GM12878 (cell line): ENCODE results near the gene AP1M1. TPM values are rescaled to one million over a fixed set of nuclear protein-coding genes. Genes with fewer than 3 reads are reported as not detected.
A peak's percentile ranks its signal among the peaks of the same experiment; 100 is the strongest.

Experiments
- BACH1 ChIP-seq: fragments of 450-650 bp; IDR thresholded peaks from 2 replicates; pipeline ENCODE4 v1.6.1; 2017; ENCODE audit warnings: mild to moderate bottlenecking, borderline replicate concordance
- BHLHE40 ChIP-seq, 2 experiments: fragments of 450-650 bp in 1 of 2; IDR thresholded peaks; 2 replicates each; pipeline ENCODE4 v1.6.1; 2011 to 2017; ENCODE audit warnings: low read depth in 2 of 2, borderline replicate concordance in 1 of 2, improper control_type of control experiment in 1 of 2, low read length in 1 of 2, mild to moderate bottlenecking in 1 of 2
- CBX3 ChIP-seq: fragments of 200-600 bp; sonication (generic); IDR thresholded peaks from 2 replicates; pipeline ENCODE4 v1.6.1; 2016; ENCODE audit warnings: low read depth, borderline replicate concordance
- CBX5 ChIP-seq: sonication (generic); IDR thresholded peaks from 2 replicates; pipeline ENCODE4 v1.6.1; 2016; ENCODE audit warnings: low read depth, moderate library complexity, mild to moderate bottlenecking, inconsistent platforms
- CHD1 ChIP-seq: IDR thresholded peaks from 2 replicates; pipeline ENCODE4 v1.6.1; 2012; ENCODE audit warnings: low read depth, low read length, improper control_type of control experiment
- CREM ChIP-seq: IDR thresholded peaks from 2 replicates; pipeline ENCODE4 v1.6.1; 2014; ENCODE audit warnings: antibody characterized with exemption, low read depth
- DPF2 ChIP-seq: fragments of 450-650 bp; IDR thresholded peaks from 2 replicates; pipeline ENCODE4 v1.6.1; 2017; ENCODE audit warnings: mild to moderate bottlenecking
- ESRRA ChIP-seq: IDR thresholded peaks from 2 replicates; pipeline ENCODE4 v1.6.1; 2012; ENCODE audit warnings: mild to moderate bottlenecking, low read length, improper control_type of control experiment
- GABPA ChIP-seq: IDR thresholded peaks from 2 replicates; pipeline ENCODE4 v1.6.1; 2014; ENCODE audit warnings: antibody characterized with exemption, low read depth, mild to moderate bottlenecking, inconsistent platforms
- HCFC1 ChIP-seq: fragments of 150-350 bp; IDR thresholded peaks from 2 replicates; pipeline ENCODE4 v1.6.1; 2014; ENCODE audit warnings: low read length
- IRF4 ChIP-seq: IDR thresholded peaks from 2 replicates; pipeline ENCODE4 v1.6.1; 2011; ENCODE audit warnings: low read depth, low read length
- KAT2A ChIP-seq: conservative IDR thresholded peaks from 2 replicates; pipeline ENCODE4 v1.6.1; 2011; ENCODE audit warnings: low read depth, low read length; ENCODE audit not compliant: control insufficient read depth
- MYC ChIP-seq: IDR thresholded peaks from 2 replicates; pipeline ENCODE4 v1.6.1; 2011; ENCODE audit warnings: mild to moderate bottlenecking, low read length, moderate library complexity, inconsistent platforms; ENCODE audit not compliant: insufficient read depth, insufficient replicate concordance, insufficient read length, severe bottlenecking
- NFIC ChIP-seq: IDR thresholded peaks from 2 replicates; pipeline ENCODE4 v1.6.1; 2012; ENCODE audit warnings: low read depth, mild to moderate bottlenecking, inconsistent platforms, low read length, moderate library complexity
- POLR2AphosphoS5 ChIP-seq: IDR thresholded peaks from 2 replicates; pipeline ENCODE4 v1.6.1; 2011; ENCODE audit warnings: mild to moderate bottlenecking, low read length, inconsistent platforms
- RAD21 ChIP-seq: IDR thresholded peaks from 2 replicates; pipeline ENCODE4 v1.6.1; 2011; ENCODE audit warnings: mild to moderate bottlenecking, low read depth, low read length, moderate library complexity; ENCODE audit not compliant: insufficient read depth
- SP1 ChIP-seq: IDR thresholded peaks from one replicate; pipeline ENCODE4 v1.6.1; 2011; ENCODE audit warnings: low read depth, low read length
- SREBF2 ChIP-seq: IDR thresholded peaks from 2 replicates; pipeline ENCODE4 v1.6.1; 2012; ENCODE audit warnings: mild to moderate bottlenecking, low read length
- TBL1XR1 ChIP-seq: IDR thresholded peaks from 2 replicates; pipeline ENCODE4 v1.6.1; 2012; ENCODE audit warnings: low read depth, low read length, improper control_type of control experiment
- ZNF207 ChIP-seq: fragments of 450-650 bp; IDR thresholded peaks from 2 replicates; pipeline ENCODE4 v1.6.1; 2014; ENCODE audit warnings: antibody characterized with exemption, mild to moderate bottlenecking, borderline replicate concordance
- ZZZ3 ChIP-seq: IDR thresholded peaks from 2 replicates; pipeline ENCODE4 v1.6.1; 2011; ENCODE audit warnings: low read depth; ENCODE audit not compliant: control insufficient read depth, insufficient read length
- polyA plus RNA-seq, 11 experiments: library from polyadenylated mRNA; depleted of rRNA in 4 of 11; unstranded in 6 of 11; stranded (reverse) in 5 of 11; fragments of >200 nt; fragmentation: Nextera tagmentation in 4 of 11; fragmentation: Illumina TruSeq in 1 of 11; extraction: Ambion mirVana in 4 of 11; extraction: Trizol in 1 of 11; gene quantifications; 1 replicate in 1 of 11; 2 replicates in 10 of 11; pipeline versions ENCODE4 v1.2.1 to v1.2.3, GENCODE V29; 2011 to 2016; ENCODE audit warnings: inconsistent platforms in 2 of 11, missing spikeins in 2 of 11, low read depth in 1 of 11
- total RNA-seq, 4 experiments: library from RNA; depleted of rRNA in 3 of 4; stranded (reverse); fragments of >200 nt in 3 of 4; fragmentation: Illumina TruSeq in 1 of 4; extraction: Trizol in 1 of 4; gene quantifications; 2 replicates each; pipeline versions ENCODE4 v1.2.1 to v1.2.3, GENCODE V29; 2013 to 2021
- TF ChIP-seq, protein P1 (sequence below): fragments of 450-650 bp; IDR thresholded peaks from 2 replicates; pipeline ENCODE4 v1.6.1; 2018; ENCODE audit warnings: mild to moderate bottlenecking, low read depth, moderate library complexity; ENCODE audit not compliant: partially characterized antibody
- TF ChIP-seq, protein P2 (sequence below): fragments of 150-350 bp; IDR thresholded peaks from 2 replicates; pipeline ENCODE4 v1.6.1; 2014; ENCODE audit warnings: mild to moderate bottlenecking, low read depth, low read length
- TF ChIP-seq, protein P3 (sequence below): fragments of 450-650 bp; IDR thresholded peaks from 2 replicates; pipeline ENCODE4 v1.6.1; 2017; ENCODE audit warnings: antibody characterized with exemption, mild to moderate bottlenecking, moderate library complexity
- TF ChIP-seq, protein P4 (sequence below): IDR thresholded peaks from 2 replicates; pipeline ENCODE4 v1.6.1; 2012; ENCODE audit warnings: low read depth, low read length, improper control_type of control experiment

Gene AP1M1
- total and polyA plus RNA-seq, 10 of the 15 experiments (the other 5 are each of a cell fraction or from before 2014, with no cell fraction given) = 1.0 to 116 (median 44.7) TPM

DNA sequence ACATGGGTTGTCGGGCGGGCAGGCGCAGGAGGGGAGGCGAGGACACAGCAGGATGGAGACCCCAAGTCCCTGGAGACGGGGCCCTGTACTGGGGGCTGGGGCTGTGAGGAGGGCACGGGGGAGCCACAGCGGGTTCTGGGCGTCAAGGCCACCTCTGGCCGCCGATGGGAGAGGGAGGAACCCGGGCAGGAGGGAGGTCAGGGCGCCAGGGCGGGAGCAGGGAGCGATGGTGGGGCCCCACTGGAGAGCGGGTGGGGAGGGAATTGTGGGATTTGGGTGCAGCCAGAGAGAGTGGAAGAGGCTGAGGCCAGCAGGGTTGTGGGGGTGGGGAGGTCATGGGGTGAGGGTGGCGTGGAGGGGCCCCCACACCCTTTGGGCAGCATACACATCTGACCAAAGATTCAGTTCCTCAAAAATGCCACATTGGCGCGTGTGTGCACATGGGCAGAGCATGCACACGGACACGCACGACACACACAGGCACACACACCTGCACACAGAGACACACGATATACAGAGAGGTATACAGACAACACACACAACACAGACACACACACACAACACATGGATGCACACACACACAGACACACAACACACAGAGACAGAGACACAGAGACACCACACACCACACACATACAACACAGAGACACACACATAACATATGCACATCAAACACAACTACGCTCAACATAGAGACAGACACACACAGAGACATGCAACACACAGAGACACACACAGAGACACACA lies 54.9 kb downstream of the AP1M1 start (continued):
- TF ChIP-seq, protein P1, sequence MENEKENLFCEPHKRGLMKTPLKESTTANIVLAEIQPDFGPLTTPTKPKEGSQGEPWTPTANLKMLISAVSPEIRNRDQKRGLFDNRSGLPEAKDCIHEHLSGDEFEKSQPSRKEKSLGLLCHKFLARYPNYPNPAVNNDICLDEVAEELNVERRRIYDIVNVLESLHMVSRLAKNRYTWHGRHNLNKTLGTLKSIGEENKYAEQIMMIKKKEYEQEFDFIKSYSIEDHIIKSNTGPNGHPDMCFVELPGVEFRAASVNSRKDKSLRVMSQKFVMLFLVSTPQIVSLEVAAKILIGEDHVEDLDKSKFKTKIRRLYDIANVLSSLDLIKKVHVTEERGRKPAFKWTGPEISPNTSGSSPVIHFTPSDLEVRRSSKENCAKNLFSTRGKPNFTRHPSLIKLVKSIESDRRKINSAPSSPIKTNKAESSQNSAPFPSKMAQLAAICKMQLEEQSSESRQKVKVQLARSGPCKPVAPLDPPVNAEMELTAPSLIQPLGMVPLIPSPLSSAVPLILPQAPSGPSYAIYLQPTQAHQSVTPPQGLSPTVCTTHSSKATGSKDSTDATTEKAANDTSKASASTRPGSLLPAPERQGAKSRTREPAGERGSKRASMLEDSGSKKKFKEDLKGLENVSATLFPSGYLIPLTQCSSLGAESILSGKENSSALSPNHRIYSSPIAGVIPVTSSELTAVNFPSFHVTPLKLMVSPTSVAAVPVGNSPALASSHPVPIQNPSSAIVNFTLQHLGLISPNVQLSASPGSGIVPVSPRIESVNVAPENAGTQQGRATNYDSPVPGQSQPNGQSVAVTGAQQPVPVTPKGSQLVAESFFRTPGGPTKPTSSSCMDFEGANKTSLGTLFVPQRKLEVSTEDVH = no peak
- TF ChIP-seq BACH1 = no peak; the same call in 1 of the 2 replicates
- TF ChIP-seq, protein P2, sequence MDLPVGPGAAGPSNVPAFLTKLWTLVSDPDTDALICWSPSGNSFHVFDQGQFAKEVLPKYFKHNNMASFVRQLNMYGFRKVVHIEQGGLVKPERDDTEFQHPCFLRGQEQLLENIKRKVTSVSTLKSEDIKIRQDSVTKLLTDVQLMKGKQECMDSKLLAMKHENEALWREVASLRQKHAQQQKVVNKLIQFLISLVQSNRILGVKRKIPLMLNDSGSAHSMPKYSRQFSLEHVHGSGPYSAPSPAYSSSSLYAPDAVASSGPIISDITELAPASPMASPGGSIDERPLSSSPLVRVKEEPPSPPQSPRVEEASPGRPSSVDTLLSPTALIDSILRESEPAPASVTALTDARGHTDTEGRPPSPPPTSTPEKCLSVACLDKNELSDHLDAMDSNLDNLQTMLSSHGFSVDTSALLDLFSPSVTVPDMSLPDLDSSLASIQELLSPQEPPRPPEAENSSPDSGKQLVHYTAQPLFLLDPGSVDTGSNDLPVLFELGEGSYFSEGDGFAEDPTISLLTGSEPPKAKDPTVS = no peak
- TF ChIP-seq CBX3 = no peak
- no peak for TF ChIP-seq KAT2A
- no peak for TF ChIP-seq CREM
- TF ChIP-seq, protein P3, sequence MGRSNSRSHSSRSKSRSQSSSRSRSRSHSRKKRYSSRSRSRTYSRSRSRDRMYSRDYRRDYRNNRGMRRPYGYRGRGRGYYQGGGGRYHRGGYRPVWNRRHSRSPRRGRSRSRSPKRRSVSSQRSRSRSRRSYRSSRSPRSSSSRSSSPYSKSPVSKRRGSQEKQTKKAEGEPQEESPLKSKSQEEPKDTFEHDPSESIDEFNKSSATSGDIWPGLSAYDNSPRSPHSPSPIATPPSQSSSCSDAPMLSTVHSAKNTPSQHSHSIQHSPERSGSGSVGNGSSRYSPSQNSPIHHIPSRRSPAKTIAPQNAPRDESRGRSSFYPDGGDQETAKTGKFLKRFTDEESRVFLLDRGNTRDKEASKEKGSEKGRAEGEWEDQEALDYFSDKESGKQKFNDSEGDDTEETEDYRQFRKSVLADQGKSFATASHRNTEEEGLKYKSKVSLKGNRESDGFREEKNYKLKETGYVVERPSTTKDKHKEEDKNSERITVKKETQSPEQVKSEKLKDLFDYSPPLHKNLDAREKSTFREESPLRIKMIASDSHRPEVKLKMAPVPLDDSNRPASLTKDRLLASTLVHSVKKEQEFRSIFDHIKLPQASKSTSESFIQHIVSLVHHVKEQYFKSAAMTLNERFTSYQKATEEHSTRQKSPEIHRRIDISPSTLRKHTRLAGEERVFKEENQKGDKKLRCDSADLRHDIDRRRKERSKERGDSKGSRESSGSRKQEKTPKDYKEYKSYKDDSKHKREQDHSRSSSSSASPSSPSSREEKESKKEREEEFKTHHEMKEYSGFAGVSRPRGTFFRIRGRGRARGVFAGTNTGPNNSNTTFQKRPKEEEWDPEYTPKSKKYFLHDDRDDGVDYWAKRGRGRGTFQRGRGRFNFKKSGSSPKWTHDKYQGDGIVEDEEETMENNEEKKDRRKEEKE = no peak
- no peak for TF ChIP-seq GABPA
- no peak for TF ChIP-seq SP1
- TF ChIP-seq MYC = no peak
- TF ChIP-seq IRF4 = peak; percentile 53; the same call in 1 of the 2 replicates
- no peak for TF ChIP-seq NFIC
- no peak for TF ChIP-seq CHD1
- no peak for TF ChIP-seq CBX5
- TF ChIP-seq SREBF2 = no peak
- TF ChIP-seq HCFC1 = no peak
- TF ChIP-seq DPF2 = peak; percentile 52; the same call in 1 of the 2 replicates
- TF ChIP-seq RAD21 = no peak
- no peak for TF ChIP-seq ZNF207
- no peak for TF ChIP-seq TBL1XR1
- no peak for TF ChIP-seq ZZZ3
- no peak for TF ChIP-seq ESRRA
- peak; percentile 85 to 90; a peak in 3 of 4 replicates for TF ChIP-seq BHLHE40 (IDR thresholded peaks at IDR 0.05; ENCODE audit: borderline replicate concordance in 1 of 2, low read depth in 2 of 2, low read length in 1 of 2)
- TF ChIP-seq POLR2AphosphoS5 = no peak
- TF ChIP-seq, protein P4, sequence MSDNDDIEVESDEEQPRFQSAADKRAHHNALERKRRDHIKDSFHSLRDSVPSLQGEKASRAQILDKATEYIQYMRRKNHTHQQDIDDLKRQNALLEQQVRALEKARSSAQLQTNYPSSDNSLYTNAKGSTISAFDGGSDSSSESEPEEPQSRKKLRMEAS = peak; percentile 46; the same call in 1 of the 2 replicates
